HG02970 (cell line): ENCODE data around the gene PLEKHH2.
"Not testable (repeated sequence)": the region's sequence is repeated elsewhere in the genome, so short reads cannot be mapped to it uniquely, and the experiment has no call there.

Source experiments
- ATAC-seq: cut with Tn5 transposase; IDR thresholded peaks from one replicate; pipeline ENCODE4 v1.9.1; 2021; ENCODE audit warnings: mild to moderate bottlenecking, moderate library complexity, moderate number of reproducible peaks; ENCODE audit not compliant: unreplicated experiment, low FRiP score

PLEKHH2 gene

GRCh38 chr2:43714164-43714563 is 77.1 kb downstream of the PLEKHH2 start:
- no peak for ATAC-seq

GRCh38 chr2:43715300-43716098 is 78.4 kb downstream of the PLEKHH2 start:
- no peak for ATAC-seq

GRCh38 chr2:43717322-43717721 is 80.3 kb downstream of the PLEKHH2 start:
- ATAC-seq = no peak

- no peak for ATAC-seq
Measured at GRCh38 chr2:43718530-43719124, 81.6 kb downstream of the PLEKHH2 start.

GRCh38 chr2:43724728-43725526 is 87.9 kb downstream of the PLEKHH2 start:
- ATAC-seq = no peak

- no peak for ATAC-seq
Measured at GRCh38 chr2:43725711-43726246, 88.7 kb downstream of the PLEKHH2 start.

GRCh38 chr2:43726961-43727633 is 90.0 kb downstream of the PLEKHH2 start:
- ATAC-seq = not testable (repeated sequence)

GRCh38 chr2:43727634-43728014 is 90.6 kb downstream of the PLEKHH2 start:
- ATAC-seq = no peak

GRCh38 chr2:43729491-43730174 is 92.6 kb downstream of the PLEKHH2 start:
- ATAC-seq = no peak

- no peak for ATAC-seq
Measured at GRCh38 chr2:43731211-43731610, 94.2 kb downstream of the PLEKHH2 start.

GRCh38 chr2:43736637-43737036 is 99.6 kb downstream of the PLEKHH2 start:
- ATAC-seq = no peak

- ATAC-seq = no peak
Measured at GRCh38 chr2:43737097-43737854, 100.2 kb downstream of the PLEKHH2 start.

- no peak for ATAC-seq
Measured at GRCh38 chr2:43737855-43738254, 100.8 kb downstream of the PLEKHH2 start.

GRCh38 chr2:43738257-43738656 is 101.2 kb downstream of the PLEKHH2 start:
- ATAC-seq = no peak

GRCh38 chr2:43743706-43744105 is 106.6 kb downstream of the PLEKHH2 start:
- no peak for ATAC-seq

GRCh38 chr2:43745457-43745856 is 108.4 kb downstream of the PLEKHH2 start:
- no peak for ATAC-seq

- no peak for ATAC-seq
Measured at GRCh38 chr2:43748333-43748732, 111.3 kb downstream of the PLEKHH2 start.

GRCh38 chr2:43749583-43749982 is 112.5 kb downstream of the PLEKHH2 start:
- ATAC-seq = no peak

GRCh38 chr2:43751476-43751990 is 114.5 kb downstream of the PLEKHH2 start:
- ATAC-seq = no peak
